ENCODE measurements around the gene PRL. TPM values are rescaled to one million over a fixed set of nuclear protein-coding genes. Genes with fewer than 3 reads are reported as not detected.

PRL gene
- total and polyA plus RNA-seq, 2 of the 13 experiments (the other 11 are each of a cell fraction or from before 2014, with no cell fraction given): not detected

GRCh38 chr6:22327881-22328280 lies 31.0 kb upstream of the PRL start:
- H3K4me1 ChIP-seq (ENCODE audit: insufficient read depth, low read length): no peaks in the 10 kb centered on the region
- H3K9me3 ChIP-seq (ENCODE audit: low read length): peaks cover 85% of the 10 kb centered on the region
- intact Hi-C loops (cut with micrococcal nuclease; ENCODE audit: unreplicated experiment): no loop called here
- no peak overlapping the region for H3K9ac ChIP-seq (ENCODE audit: insufficient read depth, low read depth, low read length)
- no peaks in the 10 kb centered on the region for H3K36me3 ChIP-seq (replicated peaks in 1 of 2; ENCODE audit: control insufficient read depth in 1 of 2, insufficient read depth in 2 of 2, low read length in 2 of 2)
- BruUV-seq (replicated peaks): no TSS peak
- CTCF ChIA-PET (ENCODE audit: low intra/inter-chr PET ratio, low total read pairs): no interaction called here
- no peak overlapping the region for H3K27ac ChIP-seq (ENCODE audit: extremely low read length, insufficient read depth, low read length)
- 2% methylated on average over 2 of the region's 2 CpGs for WGBS (ENCODE audit: low lambda C conversion rate)
- DNase-seq (ENCODE audit: low spot score) (no peak), ATAC-seq (no peak), FAIRE-seq (no peak)
- no peaks in the 10 kb centered on the region; a peak in 1 of 5 replicates for H3K27me3 ChIP-seq (ENCODE audit: control insufficient read depth in 1 of 2, insufficient read depth in 2 of 2, low read length in 2 of 2)
- H2AFZ ChIP-seq (ENCODE audit: low read length): no peak overlapping the region
- H4K20me1 ChIP-seq (ENCODE audit: insufficient read depth, low read length): no peaks in the 10 kb centered on the region
- POLR2A ChIA-PET: no interaction called here
- H3K4me3 ChIP-seq (replicated peaks in 1 of 3; ENCODE audit: insufficient read depth in 1 of 3, low read depth in 2 of 3, low read length in 3 of 3): no peak overlapping the region
- no peaks in the 10 kb centered on the region for H3K79me2 ChIP-seq (ENCODE audit: insufficient read depth, low read length)
- in situ Hi-C loops (cut with HindIII; ENCODE audit: extremely low pct_ligation_motif_present, low pct_unique_long_range_greater_than_20kb): no loop called here
- no peak overlapping the region for H3K4me2 ChIP-seq (ENCODE audit: low read depth, low read length)
- no peak for TF ChIP-seq GATA4 (IDR thresholded peaks at IDR 0.05; ENCODE audit: borderline replicate concordance, low read depth)
- TF ChIP-seq ELK4 (CRISPR knock-in tag; IDR thresholded peaks at IDR 0.05; ENCODE audit: borderline replicate concordance): no peak
- no peak for TF ChIP-seq ZIK1 (CRISPR knock-in tag; IDR thresholded peaks at IDR 0.05; ENCODE audit: borderline replicate concordance, low read depth)

- Histone ChIP-seq H3K4me2 (ENCODE audit: low read depth, low read length) (no peak overlapping the region), H3K27me3 (ENCODE audit: control insufficient read depth in 1 of 2, insufficient read depth in 2 of 2, low read length in 2 of 2) (no peaks in the 10 kb centered on the region; a peak in 1 of 5 replicates), H3K9ac (ENCODE audit: insufficient read depth, low read depth, low read length) (no peak overlapping the region), H3K9me3 (ENCODE audit: low read length) (peaks cover 85% of the 10 kb centered on the region), H3K4me3 (replicated peaks in 1 of 3; ENCODE audit: insufficient read depth in 1 of 3, low read depth in 2 of 3, low read length in 3 of 3) (no peak overlapping the region), H4K20me1 (ENCODE audit: insufficient read depth, low read length) (no peaks in the 10 kb centered on the region), H3K79me2 (ENCODE audit: insufficient read depth, low read length) (no peaks in the 10 kb centered on the region), H2AFZ (ENCODE audit: low read length) (no peak overlapping the region), H3K27ac (ENCODE audit: extremely low read length, insufficient read depth, low read length) (no peak overlapping the region), H3K36me3 (replicated peaks in 1 of 2; ENCODE audit: control insufficient read depth in 1 of 2, insufficient read depth in 2 of 2, low read length in 2 of 2) (no peaks in the 10 kb centered on the region), H3K4me1 (ENCODE audit: insufficient read depth, low read length) (no peaks in the 10 kb centered on the region)
- TF ChIP-seq JARID2 (CRISPR knock-in tag; IDR thresholded peaks at IDR 0.05; ENCODE audit: insufficient replicate concordance): no peak
- no peak for TF ChIP-seq PAX8 (CRISPR knock-in tag; IDR thresholded peaks at IDR 0.05; ENCODE audit: borderline replicate concordance)
- no peak for TF ChIP-seq REL (CRISPR knock-in tag; conservative IDR thresholded peaks at IDR 0.05)
- TF ChIP-seq TFAP4 (IDR thresholded peaks at IDR 0.05; ENCODE audit: borderline replicate concordance, low read depth): no peak
- TF ChIP-seq GZF1 (CRISPR knock-in tag; IDR thresholded peaks at IDR 0.05): no peak
- no peak for TF ChIP-seq MATR3 (CRISPR knock-in tag; IDR thresholded peaks at IDR 0.05)
- no peak for TF ChIP-seq ZNF121 (CRISPR knock-in tag; IDR thresholded peaks at IDR 0.05)
- TF ChIP-seq UBTF (CRISPR knock-in tag; IDR thresholded peaks at IDR 0.05): no peak
- TF ChIP-seq RAD21 (CRISPR knock-in tag; IDR thresholded peaks at IDR 0.05): no peak
- FAIRE-seq (no peak), ATAC-seq (no peak), DNase-seq (ENCODE audit: low spot score) (no peak)
- BruUV-seq (replicated peaks): no TSS peak
- WGBS (ENCODE audit: low lambda C conversion rate): 16% methylated on average over 6 of the region's 6 CpGs
- ChIA-PET POLR2A (no interaction called here), CTCF (ENCODE audit: low intra/inter-chr PET ratio, low total read pairs) (no interaction called here)
- in situ Hi-C loops (cut with HindIII; ENCODE audit: extremely low pct_ligation_motif_present, low pct_unique_long_range_greater_than_20kb) (no loop called here), intact Hi-C loops (cut with micrococcal nuclease; ENCODE audit: unreplicated experiment) (no loop called here)
Measured at GRCh38 chr6:22326500-22326899, 29.7 kb upstream of the PRL start.

Measured in HepG2 (cell line).